GM18907 (cell line): ENCODE measurements around the gene CARMIL3.

Experiments
- ATAC-seq: cut with Tn5 transposase; IDR thresholded peaks from one replicate; pipeline ENCODE4 v1.9.1; 2021; ENCODE audit warnings: mild to moderate bottlenecking, moderate library complexity; ENCODE audit not compliant: unreplicated experiment

Gene CARMIL3

DNA sequence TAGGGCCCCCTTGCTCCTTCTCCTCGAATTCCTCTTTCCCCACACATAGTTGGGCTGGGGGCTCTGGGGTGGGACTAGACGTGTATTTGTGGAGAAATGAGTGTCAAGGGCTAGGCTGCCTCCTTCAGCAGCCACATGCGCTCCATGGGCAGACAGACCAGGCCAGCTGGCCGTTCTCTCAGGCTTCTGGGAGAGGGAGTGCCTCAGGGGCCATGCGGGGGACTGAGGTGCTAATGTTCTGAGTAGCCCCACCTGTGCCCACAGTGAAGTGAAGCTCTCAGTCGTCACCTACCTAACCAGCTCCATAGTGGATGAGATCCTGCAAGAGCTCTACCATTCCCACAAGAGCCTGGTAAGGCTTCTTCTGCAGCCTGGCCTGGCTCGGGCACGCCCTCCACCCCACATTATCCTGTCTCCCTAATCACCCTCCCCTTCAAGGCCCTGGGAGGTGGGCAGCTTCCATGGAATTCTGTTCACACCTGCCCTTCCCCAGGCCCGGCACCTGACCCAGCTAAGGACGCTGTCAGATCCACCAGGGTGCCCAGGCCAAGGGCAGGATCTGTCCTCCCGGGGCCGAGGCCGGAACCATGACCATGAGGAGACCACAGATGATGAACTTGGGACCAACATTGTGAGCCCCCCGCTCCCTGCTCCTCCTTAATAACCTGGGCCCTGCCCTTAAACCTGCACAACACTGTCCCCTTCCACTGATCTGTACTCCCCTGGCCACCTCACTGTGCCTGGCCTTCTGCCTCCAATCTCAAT is 10.6 kb downstream of the CARMIL3 start:
- no peak for ATAC-seq

DNA sequence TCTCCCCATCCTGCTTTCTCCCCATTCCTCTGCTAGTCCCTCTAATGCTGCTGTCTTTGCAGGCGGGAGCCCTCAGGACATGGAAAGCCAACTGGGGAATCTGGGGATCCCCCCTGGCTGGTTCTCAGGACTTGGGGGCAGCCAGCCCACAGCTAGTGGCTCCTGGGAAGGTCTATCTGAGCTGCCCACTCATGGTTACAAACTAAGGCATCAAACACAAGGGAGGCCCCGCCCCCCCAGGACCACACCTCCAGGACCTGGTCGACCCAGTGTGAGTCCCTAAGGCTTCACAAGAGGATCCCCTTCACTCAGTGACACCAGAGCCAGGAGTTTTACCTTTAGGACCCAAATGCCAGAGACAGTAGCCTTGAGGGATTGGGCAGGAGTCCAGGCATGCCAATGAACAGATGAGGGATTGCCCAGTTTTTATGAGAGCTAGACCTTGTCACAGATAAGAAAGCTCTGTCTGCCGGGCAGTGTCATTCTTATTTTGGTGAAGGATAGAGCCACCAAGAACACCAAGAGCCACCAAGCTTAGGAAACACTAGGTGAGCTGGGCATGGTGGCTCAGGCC is 11.5 kb downstream of the CARMIL3 start:
- ATAC-seq, result no peak

DNA sequence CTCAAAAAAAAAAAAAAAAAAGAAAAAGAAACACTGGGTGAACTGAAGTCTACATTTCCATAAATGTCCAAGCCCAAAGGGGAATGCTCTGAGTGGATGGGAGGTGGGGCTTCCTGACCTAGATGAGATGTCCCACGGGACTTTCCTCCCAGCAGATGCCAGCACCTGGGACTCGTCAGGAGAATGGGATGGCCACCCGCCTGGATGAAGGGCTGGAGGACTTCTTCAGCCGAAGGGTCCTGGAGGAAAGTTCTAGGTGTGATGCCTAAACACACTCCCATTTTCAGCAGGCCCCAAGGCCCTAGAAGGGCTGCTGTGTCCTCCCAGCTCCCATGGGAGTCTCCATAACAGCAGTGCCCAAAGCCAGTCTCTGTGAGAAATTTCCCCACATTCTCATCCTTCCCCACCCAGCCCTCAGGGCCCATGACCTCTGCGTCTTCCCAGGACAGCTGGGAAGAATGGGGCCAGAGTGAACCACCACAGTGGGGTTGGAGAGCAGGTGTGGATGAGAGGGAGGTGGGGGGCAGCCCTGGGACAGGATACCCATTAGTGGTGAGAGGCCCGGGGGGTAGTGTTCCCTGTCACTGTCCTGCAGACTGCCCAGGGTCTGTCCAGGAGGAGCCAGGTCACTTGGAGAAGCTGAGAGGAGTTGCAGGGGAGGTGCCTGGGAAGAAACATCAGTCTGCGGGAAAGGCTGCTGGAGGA is 12.4 kb downstream of the CARMIL3 start:
- no peak for ATAC-seq

DNA sequence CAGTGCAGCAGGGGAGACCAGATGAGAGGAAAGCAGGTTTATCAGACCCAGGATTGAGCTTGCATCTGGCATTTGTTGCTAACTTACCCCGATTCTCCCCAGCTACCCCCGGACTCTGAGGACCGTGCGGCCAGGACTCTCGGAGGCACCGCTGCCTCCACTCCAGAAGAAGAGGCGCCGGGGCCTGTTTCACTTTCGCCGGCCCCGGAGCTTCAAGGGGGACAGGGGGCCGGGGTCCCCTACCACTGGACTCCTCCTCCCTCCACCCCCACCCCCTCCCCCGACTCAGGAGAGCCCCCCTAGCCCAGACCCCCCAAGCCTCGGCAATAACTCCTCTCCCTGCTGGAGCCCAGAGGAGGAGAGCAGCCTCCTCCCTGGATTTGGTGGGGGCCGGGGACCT is 13.0 kb downstream of the CARMIL3 start:
- no peak for ATAC-seq

DNA sequence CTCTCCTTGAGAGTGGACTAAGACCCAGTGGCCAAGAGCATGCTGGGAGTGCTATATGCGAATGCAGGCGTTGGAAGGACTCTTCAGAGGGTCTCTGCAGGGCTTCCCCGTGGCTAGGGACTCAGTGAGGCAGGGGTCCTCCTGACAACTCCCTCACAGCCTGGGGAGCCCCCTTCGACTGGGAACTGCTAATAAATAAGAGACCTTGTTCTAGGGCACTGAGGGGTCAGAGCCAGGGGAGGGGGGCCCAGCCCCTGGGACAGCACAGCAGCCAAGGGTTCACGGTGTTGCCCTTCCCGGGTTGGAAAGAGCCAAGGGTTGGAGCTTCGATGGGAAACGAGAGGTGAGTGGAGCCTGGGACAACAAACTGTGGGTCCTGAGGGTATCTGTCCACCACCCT is 13.6 kb downstream of the CARMIL3 start:
- ATAC-seq, result no peak

DNA sequence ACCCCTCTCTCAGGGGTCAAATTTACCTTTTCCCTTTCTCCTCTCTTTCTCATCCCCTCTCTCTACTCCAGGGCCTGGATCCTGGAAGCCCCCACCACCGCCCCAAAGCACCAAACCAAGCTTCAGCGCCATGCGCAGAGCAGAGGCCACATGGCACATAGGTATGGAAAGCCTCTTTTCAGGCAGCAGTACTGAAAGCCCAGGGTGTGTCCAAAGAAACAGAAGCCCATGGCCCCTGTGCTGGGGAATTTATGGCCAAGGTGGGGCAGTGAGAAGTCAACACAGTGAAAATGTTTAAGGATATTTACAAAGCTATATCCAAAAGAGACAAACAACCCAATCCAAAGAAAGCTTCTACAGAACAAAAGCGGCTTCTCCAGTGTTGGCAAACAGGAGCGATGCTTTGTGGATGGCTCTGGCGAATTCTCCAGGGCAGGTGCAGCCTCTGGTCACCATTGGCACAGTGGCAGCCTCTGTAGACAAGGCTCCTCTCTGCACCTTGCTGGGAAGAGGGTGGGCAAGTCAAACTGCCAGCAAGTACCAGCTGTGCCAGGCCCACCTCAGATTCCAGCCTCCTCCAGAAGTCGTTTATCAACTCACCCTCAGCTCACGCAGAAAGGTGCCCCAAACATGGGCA is 14.8 kb downstream of the CARMIL3 start:
- no peak for ATAC-seq

DNA sequence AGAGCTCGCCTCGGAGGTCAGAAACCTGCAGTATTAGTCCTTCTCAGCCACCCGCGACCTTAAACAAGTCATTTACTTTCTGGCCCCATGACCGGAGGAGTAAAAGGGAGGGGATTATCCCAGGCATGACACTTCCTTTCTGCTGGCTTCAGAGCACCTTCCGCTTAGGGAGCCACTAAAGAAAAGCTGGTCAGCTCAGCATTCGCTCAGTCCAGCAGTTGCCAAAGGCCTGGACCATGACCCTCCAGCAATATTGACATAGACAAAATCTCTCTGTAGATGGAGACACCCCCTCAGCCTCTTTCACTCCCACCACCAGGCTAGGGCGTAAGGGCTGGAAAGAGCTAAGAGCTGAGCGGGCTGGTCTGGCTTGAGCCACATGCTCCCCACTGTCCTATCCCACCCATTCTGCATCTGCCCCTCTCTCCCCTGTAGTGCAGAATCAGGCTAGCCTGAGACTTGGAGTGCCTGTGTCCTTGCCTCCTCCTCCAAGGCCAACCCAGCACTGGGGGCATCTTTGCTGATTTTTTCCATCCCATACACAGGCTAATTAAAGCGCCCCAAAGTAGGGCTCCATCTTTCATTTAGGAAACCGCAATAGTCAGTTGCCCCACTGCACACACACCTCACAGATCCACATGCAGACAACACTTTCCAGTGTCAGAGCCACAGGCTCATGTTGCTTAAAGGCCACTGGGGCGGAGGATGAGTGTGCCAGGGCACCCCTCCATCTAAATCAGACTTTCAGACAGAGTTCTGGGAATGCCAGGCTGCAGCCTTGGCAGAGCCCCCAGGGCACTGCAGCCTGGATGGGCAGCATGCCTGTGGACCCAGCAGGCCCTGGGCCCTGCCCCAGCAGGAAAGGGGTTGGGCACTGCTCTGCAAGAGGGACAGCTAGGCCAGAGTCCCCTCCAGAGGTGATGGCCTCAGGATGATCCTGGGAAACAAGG is 15.6 kb downstream of the CARMIL3 start:
- no peak for ATAC-seq

DNA sequence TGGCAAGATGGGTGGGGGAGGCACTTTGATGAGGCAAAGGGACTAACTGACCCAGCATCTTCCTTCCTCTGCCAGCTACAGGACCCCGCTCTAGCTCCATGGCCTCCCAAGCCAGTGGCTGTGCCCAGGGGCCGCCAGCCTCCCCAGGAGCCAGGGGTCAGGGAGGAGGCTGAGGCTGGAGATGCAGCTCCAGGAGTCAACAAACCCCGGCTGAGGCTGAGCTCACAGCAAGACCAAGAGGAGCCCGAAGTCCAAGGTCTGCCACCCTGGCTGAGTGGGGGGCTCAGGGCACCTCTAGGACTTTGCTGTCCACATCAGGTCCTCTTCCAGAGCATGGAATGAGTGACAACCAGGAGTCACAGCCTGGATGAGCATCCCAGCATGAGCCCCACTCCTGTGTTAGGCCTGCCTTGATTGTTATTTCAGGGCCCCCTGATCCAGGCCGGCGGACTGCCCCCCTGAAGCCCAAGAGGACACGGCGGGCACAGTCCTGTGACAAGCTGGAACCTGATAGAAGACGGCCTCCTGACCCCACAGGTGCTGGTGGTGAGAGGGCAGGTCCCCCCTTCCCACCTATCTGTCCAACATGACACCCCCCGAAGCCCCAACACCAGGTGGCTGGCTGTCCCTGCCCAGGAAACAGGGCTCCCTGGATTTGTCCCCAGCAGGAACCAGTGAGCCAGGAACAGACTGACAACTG is 17.1 kb downstream of the CARMIL3 start:
- no peak for ATAC-seq

DNA sequence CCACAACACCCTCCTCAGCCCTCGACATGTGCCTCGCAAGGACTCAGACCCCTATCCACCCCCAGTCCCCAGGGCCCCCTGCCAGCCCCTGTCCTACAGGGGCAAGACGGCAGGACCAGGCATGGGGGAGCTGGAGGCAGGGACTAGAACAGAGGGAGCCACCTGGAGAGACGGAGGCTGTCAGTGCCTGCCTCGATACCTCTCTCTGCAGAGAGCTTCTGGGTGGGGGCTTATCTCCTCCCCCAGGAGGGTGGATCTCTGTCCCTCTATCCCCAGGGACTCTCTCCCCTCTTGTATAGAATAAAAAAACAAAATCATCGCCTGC is 17.6 kb downstream of the CARMIL3 start:
- ATAC-seq, result no peak

DNA sequence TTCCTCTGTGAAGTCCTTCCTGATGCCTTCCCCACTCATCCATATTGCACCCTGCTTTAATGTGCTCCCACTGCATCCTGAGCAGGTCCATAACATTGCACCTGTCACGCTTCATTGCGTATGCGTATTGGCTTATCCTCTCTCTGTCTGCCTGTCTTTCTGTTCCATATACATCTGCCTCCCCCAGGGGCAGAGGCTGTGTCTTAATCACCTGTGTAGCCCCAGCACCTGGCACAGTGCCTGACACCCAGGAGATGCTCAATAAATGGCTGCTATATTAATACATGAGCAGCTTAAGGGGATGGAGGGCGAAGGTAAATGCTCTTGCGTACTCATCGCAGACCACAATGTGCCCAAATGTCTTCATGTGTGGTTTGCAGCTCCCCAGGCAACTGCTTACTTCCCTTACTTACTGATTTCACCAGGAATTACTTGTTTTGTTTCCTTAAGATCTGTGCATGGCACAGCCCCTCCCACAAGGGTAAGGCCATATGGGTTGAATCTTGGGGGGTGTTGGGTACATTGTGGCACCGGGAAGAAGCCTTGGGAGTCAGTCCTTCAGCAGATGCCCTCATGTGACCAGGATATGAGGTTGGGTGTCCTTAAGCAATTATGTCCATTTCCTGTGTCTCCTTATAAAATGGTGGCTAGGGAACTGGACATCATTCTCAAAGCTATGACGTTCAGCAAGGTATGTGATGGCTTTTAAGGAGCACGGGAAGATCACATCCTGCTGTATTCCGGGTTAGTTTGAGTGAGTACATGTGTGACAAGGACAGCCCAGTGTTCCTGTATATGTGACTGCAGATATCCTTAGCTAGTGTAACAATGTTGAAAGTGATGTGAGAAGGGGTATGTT is 18.7 kb downstream of the CARMIL3 start:
- ATAC-seq, result no peak

DNA sequence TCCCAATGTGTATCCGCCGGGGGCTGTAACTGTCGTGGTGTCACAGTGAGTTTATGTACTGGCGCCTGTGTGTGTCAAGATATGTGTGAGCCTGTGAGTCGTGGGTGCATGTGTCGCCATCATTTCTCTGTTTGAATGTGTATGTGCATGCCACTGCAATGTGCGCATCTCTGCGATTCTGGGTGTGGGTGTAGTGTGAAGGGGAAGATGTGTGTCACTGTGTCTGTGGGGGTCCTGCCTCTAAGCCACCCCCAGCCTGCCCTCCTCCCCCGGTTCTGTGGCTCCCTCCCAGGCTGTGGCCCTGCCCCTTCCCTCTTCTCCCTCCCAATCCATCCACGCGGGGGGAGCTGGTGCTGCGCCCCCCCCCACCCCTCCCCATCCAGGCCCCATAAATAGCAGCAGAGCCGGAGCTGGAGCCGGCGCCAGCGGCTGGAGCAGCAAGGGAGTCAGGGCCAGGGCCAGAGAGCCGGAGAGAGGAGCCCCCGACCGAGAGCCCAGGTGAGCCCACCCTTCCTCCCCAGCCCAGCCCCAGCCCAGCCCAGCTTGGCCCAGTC is 19.4 kb downstream of the CARMIL3 start, which contains the start of gene CPNE6:
Gene CPNE6, plus strand, starts transcription at position 419 of the 554 bp plus-strand sequence. CDS start 1,375 bp downstream, outside the sequence.
- no peak for ATAC-seq

DNA sequence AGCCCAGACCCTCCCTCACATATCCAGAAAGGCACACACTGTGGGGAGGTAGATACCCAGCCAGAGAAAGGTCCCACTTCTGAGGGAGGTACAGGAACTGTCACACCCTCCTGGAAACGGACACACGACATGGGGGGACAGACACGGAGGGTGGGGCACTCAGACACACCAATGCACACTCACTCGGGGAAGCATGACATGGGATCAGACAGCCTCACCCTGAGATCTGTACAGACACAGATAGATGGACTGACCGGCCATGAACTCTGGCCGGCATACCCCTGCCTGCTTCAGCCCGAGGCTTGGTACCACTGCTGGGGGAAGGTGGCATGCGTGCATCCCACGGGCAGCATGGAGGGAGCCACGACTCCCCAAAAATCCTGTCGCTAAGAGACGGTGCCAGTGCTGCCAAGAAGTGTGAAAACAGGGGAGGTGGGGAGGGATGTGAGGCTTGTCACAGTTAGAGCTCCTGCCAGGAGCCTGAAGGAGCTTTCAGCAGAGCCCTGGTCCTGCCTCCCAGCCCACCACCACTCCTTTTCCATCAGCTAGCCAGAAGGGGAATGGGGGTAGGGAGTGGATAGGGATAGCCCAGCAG is 20.1 kb downstream of the CARMIL3 start:
- ATAC-seq, result no peak

DNA sequence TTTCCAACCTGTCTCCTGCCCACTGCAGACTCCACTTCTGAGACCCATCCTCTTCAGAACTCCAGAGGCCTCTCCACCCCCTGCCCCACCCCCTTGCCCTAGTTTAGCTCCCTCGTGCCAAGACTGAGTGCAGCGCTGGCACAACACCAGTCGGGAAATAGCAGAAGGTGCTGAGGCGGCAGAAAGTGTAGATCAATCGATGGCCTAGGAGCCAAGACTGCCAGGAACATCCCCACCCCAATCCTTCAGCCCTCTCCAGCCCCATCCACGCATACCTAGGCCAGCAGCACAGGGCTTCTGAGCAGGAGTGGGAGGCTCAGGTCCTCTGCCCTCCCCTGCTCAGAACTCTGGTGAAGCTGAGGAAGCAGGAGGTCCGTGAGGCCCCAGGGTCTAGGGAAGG is 20.6 kb downstream of the CARMIL3 start:
- ATAC-seq, result no peak

DNA sequence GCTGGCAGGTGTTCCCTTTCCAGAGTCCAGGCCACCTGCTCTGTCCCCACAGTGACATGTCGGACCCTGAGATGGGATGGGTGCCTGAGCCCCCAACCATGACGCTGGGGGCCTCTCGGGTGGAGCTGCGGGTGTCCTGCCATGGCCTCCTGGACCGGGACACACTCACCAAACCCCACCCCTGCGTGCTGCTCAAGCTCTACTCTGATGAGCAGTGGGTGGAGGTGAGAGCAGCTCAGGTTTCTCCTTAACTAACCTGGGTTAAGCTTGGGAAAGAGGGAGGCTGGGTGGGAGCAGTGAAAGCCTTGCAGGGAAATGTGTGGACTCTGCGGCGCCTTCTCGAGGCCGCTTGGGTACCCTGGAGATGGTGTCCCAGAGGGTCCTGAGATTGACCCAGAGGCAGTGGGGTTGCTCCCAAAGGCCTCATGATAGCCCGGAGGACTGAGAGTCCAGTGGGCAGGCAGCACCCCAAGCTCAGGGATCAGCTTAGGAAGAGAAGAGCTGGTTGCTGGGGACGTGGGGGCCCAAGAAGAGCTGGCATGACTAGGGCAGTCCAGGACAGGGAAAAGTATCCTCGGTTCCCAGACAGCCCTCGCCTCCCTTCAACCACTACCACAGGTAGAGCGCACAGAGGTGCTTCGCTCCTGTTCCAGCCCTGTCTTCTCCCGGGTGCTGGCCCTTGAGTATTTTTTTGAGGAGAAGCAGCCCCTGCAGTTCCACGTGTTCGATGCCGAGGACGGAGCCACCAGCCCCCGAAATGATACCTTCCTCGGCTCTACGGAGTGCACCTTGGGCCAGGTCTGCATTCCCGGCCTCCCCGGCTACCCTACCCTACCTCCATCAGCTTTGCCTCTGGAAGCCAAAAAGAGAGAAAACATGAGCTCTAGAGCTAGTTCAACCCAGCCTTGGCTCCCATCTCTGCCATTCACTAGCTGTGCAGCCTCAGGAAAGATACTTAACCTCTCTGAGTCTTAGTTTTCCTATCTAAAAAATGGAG is 21.4 kb downstream of the CARMIL3 start:
- ATAC-seq, result no peak

DNA sequence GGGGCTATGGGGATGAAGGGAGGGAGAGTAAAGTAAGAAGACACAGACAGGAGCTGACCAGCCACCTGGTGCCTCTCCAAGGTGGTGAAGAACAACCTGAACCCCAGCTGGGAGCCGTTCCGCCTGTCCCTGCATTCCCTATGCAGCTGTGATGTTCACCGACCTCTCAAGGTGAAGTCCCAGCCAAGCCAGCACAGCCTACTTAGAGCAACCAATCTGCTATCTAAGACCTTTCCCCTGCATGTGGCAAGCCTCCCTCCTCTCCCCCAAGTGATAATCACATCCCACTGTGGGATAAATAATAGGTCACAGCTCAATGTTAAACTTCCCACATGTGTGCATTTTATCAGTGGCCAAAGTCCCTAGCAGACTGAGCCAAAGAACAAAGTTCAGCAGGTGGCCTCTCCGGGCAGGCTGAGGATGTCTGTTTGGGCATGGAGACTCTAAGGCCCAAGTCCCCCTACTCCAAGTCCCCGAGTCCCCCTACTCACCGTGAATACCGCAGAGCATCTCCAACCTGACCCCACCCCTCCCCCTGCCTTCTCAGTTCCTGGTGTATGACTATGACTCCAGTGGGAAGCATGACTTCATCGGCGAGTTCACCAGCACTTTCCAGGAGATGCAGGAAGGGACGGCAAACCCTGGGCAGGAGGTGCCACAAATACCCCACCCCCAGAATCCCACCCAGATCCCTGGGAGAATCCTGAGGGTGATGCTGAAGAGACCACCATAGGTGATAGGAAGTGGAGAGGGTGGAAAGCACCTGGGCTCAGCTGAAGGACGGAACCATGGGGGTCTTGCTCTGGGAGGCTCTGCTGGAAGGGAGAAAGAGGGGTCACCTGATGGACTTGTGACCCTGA is 23.0 kb downstream of the CARMIL3 start:
- no peak for ATAC-seq
